Muscle of back (tissue), 11 donors: Measurements from ENCODE around the gene UMODL1. TPM values are rescaled to one million over a fixed set of nuclear protein-coding genes. Genes with fewer than 3 reads are reported as not detected.

ENCODE experiments used
- DNase-seq, 3 donors: peaks; one replicate each; pipeline versions ENCODE4 v3.0.0 to v3.0.0-alpha.2; 2013
- polyA plus RNA-seq, 10 donors: library from polyadenylated mRNA; unstranded; fragments of 120-200 nt; gene quantifications; one replicate each; pipeline ENCODE4 v1.2.1, GENCODE V29; 2013; ENCODE audit not compliant: insufficient read length in 10 of 10

UMODL1 gene
- polyA plus RNA-seq, 10 donors, result 0.04 TPM; not detected in 9

GRCh38 chr21:42148097-42148496 is 77.0 kb downstream of the UMODL1 start:
- no peak for DNase-seq

- DNase-seq, result no peak
Observed at GRCh38 chr21:42148584-42148983, 77.5 kb downstream of the UMODL1 start.

DNA sequence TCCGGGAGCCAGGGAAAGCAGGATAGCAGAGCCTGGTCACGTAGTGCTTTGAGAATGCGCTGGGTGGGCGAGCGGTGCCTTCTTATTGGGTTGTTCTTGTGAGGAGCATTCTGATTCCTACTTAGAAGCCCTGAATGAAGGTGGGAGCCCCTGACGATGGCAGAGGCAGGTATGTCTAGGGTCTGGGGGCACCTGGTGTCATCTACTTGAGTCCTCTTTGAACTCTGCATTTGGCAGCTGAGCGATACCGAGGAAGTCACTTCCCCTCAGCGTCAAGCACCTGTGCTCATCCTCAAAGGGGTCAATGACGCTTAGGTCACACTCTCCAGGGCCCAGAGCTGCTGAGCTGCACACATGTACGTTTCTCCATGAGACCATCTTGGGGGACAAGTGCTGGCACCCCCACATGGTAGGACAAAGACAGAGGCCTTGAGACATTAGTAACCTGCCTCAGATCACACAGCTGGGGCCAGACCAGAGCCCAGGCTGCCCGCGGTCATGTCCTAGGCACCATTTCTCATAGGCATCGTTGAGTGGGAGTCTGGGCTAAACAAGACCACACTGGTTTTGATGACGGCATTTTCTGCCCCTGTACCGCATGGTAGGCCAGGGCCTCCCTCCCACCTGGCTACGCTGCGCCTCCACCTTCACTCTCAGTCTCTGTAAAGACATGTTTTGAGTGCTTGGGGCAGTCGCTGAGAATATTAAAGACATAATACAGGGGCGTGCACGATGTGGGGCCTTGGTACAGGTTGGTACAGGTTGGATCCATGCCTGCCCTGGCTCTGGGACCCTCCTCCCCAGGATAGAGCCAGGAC is 78.7 kb downstream of the UMODL1 start:
- no peak for DNase-seq

DNA sequence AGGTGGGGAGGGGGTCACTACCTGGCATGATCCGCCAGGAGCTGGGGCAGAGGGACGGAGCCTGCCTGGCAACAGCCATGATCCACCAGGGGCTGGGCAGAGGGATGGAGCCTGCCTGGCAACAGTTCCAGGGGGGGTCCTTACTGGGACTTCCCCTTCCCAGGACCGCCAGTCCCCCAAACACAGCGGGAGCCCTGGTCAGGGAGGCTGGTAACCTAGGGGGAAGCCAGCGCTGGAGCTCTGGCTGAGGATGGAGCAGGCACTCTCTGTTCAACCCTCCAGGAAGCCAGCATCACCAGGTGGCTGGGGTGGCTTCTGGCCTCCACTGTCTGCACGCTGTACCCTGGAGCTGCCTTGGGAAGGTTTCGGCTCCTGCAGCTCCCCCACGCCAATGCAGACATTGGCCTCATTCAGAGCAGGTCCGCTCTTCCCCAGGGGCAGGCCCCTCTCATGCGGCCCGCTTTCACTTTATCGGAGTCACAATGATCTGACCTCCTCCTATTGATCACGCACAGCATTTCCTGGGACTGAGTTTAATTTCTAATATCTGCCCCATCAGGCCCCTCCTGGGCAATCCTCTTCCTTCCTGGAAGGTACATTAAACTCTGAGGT is 79.5 kb downstream of the UMODL1 start:
- DNase-seq, result no peak

- DNase-seq, result no peak
Observed at GRCh38 chr21:42151148-42151947, 80.2 kb downstream of the UMODL1 start.

GRCh38 chr21:42151948-42152220 is 80.8 kb downstream of the UMODL1 start:
- no peak for DNase-seq

GRCh38 chr21:42153046-42153686 is 82.0 kb downstream of the UMODL1 start:
- no peak for DNase-seq

- no peak for DNase-seq
Observed at GRCh38 chr21:42153746-42154145, 82.6 kb downstream of the UMODL1 start.

DNA sequence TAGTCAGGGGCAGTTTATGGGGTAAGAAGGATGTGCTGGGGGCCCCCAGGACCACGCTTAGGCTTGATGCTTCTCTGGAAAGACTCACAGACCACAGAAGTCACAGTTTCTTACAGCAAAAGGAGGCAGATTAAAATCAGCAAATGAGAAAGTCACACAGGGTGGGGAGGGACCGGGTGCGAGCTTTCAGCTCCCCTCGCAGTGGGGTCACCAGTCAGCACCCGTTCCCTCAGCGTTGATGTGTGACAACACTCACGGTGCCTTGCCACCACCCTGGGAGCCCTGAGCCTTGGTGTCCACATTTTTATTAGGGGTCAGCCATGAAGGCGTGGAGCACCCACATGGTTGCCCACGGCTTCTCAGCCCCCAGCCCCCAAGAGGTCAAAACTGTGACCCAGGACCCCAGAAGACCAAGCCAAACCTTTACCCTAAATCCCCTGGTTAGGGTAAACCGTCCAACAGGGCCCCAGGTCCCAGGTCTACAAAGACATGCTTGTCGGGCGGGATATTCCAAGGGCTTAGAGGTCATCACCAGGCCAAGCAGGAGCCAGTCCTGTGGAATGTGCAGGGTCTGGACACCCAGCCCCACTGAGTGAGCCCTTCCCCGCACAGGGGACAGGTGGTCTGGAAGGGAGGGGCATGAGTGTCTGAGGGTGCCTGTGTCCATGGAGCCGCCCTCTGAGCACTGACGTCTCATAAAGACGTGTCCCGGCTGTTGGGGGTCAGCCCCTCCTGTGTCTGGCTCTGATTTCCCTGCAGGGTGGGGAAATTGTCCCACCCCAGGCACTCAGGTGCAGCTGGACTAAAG is 83.3 kb downstream of the UMODL1 start:
- peak in 1 of 3 donors; percentile 48 for DNase-seq

DNA sequence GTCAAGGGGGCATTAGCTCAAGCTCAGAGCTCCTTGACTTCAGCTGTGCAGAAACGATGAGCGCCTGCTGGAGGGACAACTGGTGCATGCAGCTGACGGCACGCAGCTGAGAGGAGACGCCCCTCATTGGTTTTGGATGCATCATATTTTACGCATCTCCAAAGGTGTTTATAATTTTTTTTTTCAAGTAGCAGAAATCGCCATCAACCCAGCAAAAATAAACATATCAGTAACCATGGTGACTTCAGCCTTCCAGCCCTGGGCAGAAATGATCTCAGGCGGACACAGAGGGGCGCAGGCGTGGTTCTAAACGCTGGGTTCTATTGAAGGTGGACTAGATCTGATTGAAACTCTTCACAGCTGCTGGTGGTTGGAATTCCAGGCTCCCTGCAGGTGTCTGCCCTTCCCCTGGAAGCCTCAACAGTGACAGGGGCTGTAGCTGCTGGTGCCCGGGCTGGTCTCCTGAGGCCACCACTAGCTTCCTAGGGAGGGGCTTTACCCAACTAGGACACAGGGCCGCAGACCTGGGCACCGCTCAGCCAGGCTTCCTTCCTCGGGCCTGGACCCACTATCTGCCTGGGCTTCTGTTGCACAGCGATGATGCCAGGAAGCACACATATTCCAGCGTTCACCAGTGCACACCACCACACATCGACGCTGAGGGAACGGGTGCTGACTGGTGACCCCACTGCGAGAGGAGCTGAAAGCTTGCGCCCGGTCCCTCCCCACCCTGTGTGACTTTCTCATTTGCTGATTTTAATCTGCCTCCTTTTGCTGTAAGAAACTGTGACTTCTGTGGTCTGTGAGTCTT is 84.1 kb downstream of the UMODL1 start:
- no peak for DNase-seq

DNA sequence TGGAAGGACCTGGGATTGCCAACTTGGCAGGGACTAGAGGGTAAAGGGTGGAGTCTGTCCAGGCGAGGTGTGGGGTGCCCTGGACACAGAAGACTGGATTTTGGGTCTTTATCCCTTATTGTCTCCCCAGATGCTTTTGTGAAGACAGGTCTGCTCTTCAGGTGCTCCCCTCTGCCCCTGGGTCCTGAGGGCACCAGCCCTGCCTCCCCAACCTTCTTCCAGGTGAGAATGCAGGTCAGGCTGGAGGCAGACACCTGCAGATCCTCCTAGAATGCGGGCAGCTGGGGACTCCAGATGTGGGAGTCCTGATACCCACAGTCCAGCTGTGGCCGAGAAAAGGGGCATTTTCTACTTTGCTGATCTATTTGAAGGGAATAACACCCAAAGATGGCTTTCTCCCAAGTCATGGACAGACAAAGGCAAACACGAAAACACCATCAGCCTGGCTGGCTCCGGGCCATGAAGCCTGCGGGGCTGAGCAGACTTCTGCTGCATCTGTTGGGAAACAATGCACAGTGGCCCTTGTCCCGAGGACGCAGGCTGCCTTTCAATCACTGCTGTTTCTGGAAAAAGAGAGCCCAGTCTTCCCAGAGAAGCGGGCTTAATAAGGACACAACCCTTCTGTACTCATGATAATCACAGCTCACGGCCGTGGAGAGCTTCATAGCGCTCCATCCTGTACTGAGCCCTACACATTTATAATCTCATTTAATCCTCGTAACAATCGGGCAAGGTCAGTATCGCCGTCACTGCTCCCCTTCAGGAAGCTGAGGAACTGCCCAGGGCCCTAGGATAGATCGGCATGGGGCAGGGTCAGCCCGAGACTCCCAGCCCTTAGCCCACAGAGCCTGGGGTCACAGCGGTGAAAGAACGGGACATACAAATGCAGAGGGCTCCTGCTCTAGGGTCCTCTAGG is 85.8 kb downstream of the UMODL1 start:
- peak in 2 of 3 donors; percentile 62 to 78 for DNase-seq

DNA sequence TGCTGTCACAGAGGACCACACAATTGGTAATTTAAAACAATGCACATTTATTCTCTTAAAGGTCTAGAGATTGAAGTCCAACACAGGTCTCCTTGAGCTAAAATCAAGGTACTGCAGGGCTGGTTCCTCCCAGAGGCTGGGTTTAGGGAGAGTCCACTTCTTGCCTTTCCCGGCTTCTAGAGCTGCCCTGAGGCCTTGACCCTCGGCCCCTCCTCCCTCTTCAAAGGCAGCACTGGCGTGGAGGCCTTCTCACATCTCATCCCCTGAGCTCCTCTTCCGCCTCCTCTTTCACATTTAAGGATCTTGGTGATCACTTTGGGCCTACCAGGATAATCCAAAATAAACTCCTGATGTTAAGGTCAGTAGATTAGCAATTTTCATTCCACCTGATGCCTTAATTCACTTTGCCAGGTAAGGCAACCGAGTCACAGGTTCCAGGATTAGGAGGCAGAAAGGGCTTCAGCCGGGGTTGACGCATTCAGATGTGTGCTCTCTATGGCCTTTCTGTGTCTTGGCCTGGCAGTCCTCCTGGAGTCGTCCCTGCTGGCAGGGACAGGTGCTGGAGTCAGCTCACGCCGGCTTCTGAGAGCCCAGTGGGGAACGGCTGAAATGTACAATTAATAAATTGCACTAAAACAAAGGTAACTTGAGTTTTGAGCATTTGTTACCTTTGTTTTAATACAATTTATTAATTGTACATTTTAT is 86.6 kb downstream of the UMODL1 start:
- DNase-seq, result no peak

DNA sequence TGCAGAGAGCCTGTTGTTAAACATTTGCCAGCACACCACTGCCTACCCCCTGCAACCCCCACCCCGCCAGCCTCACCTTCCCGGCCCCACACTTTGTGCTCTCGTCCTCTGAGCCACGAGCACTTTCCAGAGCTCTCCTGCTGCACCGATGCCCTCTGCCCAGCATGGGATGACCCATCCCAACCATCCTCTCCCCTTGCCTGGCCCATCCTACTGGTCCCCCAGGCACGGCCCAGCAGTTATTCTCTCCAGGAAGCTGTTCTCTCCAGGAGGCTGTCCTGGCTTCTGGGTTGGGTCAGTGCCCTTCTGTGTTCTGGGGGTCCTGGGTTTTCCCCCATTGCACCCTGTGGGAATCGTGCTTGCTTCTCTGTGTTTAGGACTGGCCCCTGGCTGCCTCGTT is 87.7 kb downstream of the UMODL1 start:
- no peak for DNase-seq

- DNase-seq, result no peak
Observed at GRCh38 chr21:42159560-42160110, 88.5 kb downstream of the UMODL1 start.

- DNase-seq, result no peak
Observed at GRCh38 chr21:42160111-42160721, 89.1 kb downstream of the UMODL1 start.

- no peak for DNase-seq
Observed at GRCh38 chr21:42160765-42161164, 89.6 kb downstream of the UMODL1 start.

GRCh38 chr21:42161401-42161955 is 90.4 kb downstream of the UMODL1 start:
- no peak for DNase-seq
